GM12892 (cell line): ENCODE results near the gene CTBP2.

Experiments
- POLR2A ChIP-seq: IDR thresholded peaks from 2 replicates; pipeline ENCODE4 v1.6.1; 2011; ENCODE audit warnings: low read depth, low read length, control low read depth
- POLR2AphosphoS5 ChIP-seq: IDR thresholded peaks from 2 replicates; pipeline ENCODE4 v1.6.1; 2011; ENCODE audit warnings: low read depth, low read length, control low read depth
- TAF1 ChIP-seq: IDR thresholded peaks from 2 replicates; pipeline ENCODE4 v1.6.1; 2011; ENCODE audit warnings: low read depth, mild to moderate bottlenecking, control low read depth, low read length, borderline replicate concordance

DNA sequence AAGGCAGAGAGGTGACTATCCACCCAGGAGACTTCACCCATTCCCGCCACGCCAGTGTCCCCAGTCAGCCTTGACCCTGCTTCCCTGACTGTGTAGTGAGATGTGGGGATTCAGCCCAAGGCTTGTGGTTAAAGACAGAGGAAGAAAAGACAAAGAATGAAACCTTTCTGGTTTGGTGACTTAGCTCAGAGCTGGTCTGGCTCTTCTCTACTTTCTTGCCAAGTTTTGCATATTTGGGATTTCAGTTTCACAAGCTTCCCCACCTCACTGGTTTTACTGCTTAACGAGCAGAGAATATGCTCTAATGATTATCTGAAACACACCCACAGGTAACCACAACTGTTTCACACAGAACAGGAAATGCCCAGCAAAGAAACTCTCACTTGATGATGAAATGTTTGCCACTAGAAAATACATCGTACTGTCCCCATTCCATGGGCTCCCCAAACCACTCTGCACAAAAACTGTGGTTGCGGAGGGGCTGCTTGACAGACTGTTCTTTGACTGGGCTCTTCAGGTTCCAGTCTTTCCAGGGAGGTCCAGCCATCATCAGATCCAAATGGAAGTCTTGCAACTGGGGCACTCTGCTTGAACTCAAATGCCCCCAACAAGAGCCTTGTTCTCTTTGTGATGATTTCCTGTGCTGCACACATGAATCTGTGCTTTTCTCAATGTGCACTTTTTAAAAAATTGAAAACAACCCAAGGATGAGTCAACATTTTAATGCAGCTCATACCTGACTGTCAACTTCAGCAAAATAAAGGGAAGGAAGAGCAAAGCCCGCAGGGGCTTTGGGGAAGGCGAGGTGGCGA, 95.5 kb downstream of the CTBP2 start:
- TF ChIP-seq POLR2A = no peak
- TF ChIP-seq POLR2AphosphoS5 = peak; percentile 30; the same call in 1 of the 2 replicates
- no peak for TF ChIP-seq TAF1
